HG02852 (cell line): ENCODE results near the gene SMIM10L2A.
"Not testable (repeated sequence)": the region's sequence is repeated elsewhere in the genome, so short reads cannot be mapped to it uniquely, and the experiment has no call there.

Experiments
- ATAC-seq: cut with Tn5 transposase; IDR thresholded peaks from one replicate; pipeline ENCODE4 v1.9.1; 2021; ENCODE audit warnings: mild to moderate bottlenecking, moderate library complexity; ENCODE audit not compliant: unreplicated experiment

SMIM10L2A gene

GRCh38 chrX:135449637-135450550 lies 28.1 kb downstream of the SMIM10L2A start:
- no peak for ATAC-seq

DNA sequence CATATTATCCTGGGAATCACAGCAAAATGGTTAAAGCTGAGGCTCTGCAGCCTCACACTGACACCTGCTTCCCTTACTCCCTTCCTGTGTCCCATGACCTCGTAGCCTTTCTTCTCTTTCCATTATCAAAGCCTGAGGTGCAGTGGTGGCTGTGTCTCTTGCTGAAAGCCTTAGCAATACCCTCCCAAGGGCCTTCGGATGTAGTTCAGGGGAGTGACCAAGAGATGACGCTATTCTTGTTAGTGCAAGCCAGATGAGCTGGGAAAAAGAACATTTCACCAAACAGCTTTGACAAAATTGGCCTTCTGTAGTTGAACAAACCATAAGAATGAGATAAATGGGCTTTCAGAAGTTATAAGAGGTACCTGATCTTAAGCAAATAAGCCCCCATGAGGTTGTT lies 31.6 kb downstream of the SMIM10L2A start:
- no peak for ATAC-seq

DNA sequence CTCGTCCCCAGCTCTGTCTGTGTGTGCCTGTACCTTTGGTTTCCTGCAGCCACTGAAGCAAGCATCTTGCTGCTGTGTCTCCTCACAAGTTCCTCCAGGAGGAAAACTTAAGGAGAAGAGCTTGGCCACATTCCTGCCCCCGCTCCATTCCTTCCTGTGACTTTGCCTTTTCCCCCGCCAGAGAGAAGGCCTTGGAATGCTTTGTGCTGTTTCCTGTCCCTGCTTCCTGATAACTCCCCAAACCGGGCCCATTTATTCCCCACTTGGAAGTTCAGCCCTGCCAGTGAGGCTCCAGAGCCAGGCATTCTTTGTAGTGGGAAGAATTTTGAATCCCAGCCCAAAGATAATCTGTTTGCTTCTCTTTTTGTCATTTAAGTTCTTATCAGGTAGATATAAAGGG lies 33.1 kb downstream of the SMIM10L2A start:
- ATAC-seq = no peak

- ATAC-seq = not testable (repeated sequence)
Observed at GRCh38 chrX:135461756-135462155, 40.0 kb downstream of the SMIM10L2A start.

DNA sequence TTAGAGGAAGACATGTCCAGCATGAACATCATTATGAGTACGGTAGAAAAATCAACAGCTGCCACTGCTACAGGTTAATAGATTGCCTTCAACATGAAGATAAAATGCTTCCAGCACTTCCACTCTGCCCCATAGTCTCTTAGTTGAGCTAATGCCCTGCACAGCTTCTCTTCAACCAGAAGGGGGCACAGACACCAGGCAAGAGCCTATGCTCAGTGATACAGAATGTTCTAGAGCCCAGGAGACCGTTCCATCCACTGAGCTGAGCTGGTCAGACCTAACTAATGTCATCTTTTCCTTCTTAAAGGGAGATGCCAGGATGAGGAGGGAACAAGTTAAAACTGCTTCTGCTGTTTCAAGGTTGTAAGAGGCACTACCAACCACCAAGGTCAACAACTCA lies 42.2 kb downstream of the SMIM10L2A start:
- no peak for ATAC-seq

GRCh38 chrX:135476378-135476777 lies 54.6 kb downstream of the SMIM10L2A start:
- no peak for ATAC-seq

DNA sequence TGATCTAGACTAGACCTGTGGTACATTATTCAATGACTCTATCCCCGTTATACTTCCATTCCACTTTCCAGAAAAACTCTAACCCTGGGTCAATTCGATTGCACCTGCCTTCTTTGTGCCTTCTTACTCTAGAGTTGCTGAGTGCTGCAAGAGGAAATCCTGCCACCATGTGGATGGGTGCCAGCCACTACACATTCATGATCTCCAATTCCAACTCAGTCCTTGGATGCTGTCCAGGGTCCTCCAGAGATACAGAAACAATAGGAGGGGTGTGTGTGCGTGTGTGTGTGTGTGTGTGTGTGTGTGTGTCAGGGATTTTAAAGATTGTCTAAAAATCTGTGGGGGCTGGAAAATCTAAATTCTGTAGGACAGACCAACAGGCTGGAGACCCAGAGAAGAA lies 55.8 kb downstream of the SMIM10L2A start:
- ATAC-seq = no peak
